ENCODE results near the gene TRAPPC12.
"Not testable (repeated sequence)": the region's sequence is repeated elsewhere in the genome, so short reads cannot be mapped to it uniquely, and the experiment has no call there.

TRAPPC12 gene

GRCh38 chr2:3505771-3506170, 126.3 kb downstream of the TRAPPC12 start:
- no peak for DNase-seq (ENCODE audit: low spot score)

DNA sequence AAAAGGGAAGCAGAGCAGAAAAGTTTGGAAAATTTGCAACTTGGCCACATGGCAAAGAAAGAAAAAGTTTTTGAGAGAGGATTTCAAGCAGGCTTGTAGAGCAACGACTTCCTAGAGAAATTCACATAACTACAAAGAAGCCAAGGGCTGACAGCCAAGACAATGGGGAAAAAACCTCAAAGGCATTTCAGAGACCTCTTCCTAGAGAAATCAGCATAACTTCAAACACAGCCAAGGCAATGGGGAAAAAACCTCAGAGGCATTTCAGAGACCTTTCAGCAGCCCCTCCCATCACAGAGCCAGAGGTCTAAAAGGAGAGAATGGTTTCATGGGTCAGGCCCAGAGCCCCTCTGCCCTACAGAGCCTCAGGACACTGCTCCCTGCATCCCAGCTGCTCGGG, 132.6 kb downstream of the TRAPPC12 start:
- DNase-seq (ENCODE audit: low spot score) = no peak

- no peak for DNase-seq (ENCODE audit: low spot score)
Observed at GRCh38 chr2:3513026-3513810, 133.7 kb downstream of the TRAPPC12 start.

- not testable (repeated sequence) for DNase-seq (ENCODE audit: low spot score)
Observed at GRCh38 chr2:3515438-3515837, 135.9 kb downstream of the TRAPPC12 start.

GRCh38 chr2:3516831-3517230, 137.3 kb downstream of the TRAPPC12 start:
- DNase-seq (ENCODE audit: low spot score) = no peak

- no peak for DNase-seq (ENCODE audit: low spot score)
Observed at GRCh38 chr2:3517948-3518495, 138.5 kb downstream of the TRAPPC12 start.

- DNase-seq (ENCODE audit: low spot score) = peak; percentile 100
Observed at GRCh38 chr2:3518496-3519254, 139.2 kb downstream of the TRAPPC12 start.

- DNase-seq (ENCODE audit: low spot score) = peak; percentile 89
Observed at GRCh38 chr2:3519255-3520205, 140.0 kb downstream of the TRAPPC12 start, which contains the start of gene ADI1. TSS of gene ADI1 (minus strand) at chr2:3519531. CDS start at chr2:3519487, 44 bp downstream.

DNA sequence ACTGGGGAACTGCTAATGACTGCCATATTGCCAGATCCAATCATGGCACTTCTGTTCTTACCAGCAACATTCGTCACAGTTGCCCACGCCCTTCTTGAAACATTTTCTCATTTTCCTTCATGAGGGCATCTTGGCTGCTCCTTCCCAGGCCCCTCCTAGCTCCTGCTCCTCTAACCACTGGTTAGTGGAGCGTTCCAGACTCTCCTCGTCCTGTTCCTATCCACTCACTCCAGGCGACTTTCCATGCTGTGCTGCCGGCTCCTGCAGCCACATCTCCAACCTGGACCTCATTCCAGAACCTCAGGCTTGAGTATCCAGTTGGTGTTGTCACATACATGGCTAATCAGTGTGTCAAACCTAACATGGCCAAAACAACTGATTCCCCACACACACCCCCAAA, 141.1 kb downstream of the TRAPPC12 start:
- DNase-seq (ENCODE audit: low spot score) = no peak

DNA sequence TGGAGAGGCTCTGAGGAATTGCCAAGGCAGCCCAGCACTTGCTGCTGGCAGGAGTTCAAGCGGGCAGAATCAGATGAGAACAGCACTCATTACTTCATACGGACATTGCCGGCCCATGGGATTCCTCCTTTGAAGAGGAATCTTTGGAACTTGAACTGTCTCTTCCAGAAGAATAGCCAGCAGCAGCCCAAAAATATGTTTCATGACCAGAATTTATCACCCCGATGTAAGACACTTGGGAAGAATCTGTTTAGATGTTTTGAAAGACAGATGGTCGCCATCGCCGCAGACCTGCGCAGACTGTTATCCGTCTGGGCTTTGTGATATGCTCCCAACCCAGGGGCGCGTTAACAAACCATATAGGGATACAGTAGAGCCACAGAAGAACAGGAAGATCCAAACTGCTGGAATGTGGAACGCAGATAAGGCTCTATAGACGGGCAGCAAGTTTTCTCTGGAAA, 143.5 kb downstream of the TRAPPC12 start:
- peak; percentile 68 for DNase-seq (ENCODE audit: low spot score)

DNA sequence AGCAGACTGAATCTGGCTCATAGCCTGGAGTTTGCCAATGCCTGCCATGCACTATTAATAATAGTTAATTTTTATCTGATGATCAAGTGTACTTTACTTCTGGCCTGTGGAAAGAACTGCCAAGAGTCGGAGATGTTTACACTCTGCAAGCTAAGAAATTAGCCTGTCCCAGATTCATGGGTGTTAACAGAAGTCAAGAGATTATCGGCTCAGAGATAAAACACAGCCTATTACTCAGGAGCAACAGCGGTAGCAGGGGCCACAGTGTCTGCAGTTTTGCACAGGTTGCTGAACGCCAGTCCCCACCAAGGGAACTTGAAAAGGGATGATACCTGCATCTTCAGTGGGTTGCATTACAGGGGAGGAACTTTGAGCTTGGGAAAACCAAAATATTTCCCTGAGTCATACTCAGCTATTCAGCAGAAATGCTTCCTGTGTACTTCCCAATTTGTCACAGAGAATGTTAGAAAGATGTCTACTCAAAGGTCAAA, 144.1 kb downstream of the TRAPPC12 start:
- peak; percentile 65 for DNase-seq (ENCODE audit: low spot score)

- DNase-seq (ENCODE audit: low spot score) = no peak
Observed at GRCh38 chr2:3526871-3527270, 147.4 kb downstream of the TRAPPC12 start.

- DNase-seq (ENCODE audit: low spot score) = no peak
Observed at GRCh38 chr2:3527886-3528785, 148.6 kb downstream of the TRAPPC12 start.
